K562 treated with DMSO at 1 percent for 24 hours (cell line): ENCODE data around the gene HSFY2. TPM values are rescaled to one million over a fixed set of nuclear protein-coding genes. Genes with fewer than 3 reads are reported as not detected.

Experiments used
- total RNA-seq: library from RNA; unstranded; fragments of 300-600 nt; gene quantifications from 2 replicates; pipeline ENCODE4 v1.2.3, GENCODE V29; 2022; ENCODE audit warnings: low read depth; ENCODE audit not compliant: insufficient read depth

Gene HSFY2, protein sequence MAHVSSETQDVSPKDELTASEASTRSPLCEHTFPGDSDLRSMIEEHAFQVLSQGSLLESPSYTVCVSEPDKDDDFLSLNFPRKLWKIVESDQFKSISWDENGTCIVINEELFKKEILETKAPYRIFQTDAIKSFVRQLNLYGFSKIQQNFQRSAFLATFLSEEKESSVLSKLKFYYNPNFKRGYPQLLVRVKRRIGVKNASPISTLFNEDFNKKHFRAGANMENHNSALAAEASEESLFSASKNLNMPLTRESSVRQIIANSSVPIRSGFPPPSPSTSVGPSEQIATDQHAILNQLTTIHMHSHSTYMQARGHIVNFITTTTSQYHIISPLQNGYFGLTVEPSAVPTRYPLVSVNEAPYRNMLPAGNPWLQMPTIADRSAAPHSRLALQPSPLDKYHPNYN
- total RNA-seq, result not detected in 2 replicates

DNA sequence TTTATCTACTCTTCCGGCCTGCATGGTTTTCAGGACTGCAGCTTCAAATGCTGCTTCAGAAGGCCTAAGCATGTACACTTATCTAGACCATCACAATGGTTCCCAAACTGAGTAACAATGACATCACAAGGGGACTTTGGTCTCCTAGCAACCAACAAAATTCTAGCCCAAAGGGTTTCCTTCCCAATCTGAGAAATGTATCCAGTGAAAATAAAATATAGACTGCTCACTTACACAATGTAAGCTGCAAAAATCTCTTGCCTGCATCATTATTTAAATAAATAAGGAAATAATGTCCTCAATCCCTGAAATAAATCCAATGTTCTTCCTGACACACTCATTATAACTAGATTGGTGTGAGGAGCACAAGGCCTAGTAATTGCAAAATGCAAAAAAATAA, at the start of gene HSFY2:
HSFY2 (minus strand) TSS at position 101 of the 400 bp plus-strand sequence. CDS start 117 bp downstream, outside the sequence.

Other genes starting within 250 kb of the HSFY2 start
- not detected in 2 replicates for gene HSFY1, start 227.0 kb downstream of the HSFY2 start, total RNA-seq